HG03565 (cell line): Measurements from ENCODE around the gene C9orf50.
"Not testable (repeated sequence)": the region's sequence is repeated elsewhere in the genome, so short reads cannot be mapped to it uniquely, and the experiment has no call there.

Experiments used
- ATAC-seq: cut with Tn5 transposase; IDR thresholded peaks from one replicate; pipeline ENCODE4 v1.9.1; 2021; ENCODE audit warnings: mild to moderate bottlenecking, moderate library complexity; ENCODE audit not compliant: unreplicated experiment

C9orf50 gene

DNA sequence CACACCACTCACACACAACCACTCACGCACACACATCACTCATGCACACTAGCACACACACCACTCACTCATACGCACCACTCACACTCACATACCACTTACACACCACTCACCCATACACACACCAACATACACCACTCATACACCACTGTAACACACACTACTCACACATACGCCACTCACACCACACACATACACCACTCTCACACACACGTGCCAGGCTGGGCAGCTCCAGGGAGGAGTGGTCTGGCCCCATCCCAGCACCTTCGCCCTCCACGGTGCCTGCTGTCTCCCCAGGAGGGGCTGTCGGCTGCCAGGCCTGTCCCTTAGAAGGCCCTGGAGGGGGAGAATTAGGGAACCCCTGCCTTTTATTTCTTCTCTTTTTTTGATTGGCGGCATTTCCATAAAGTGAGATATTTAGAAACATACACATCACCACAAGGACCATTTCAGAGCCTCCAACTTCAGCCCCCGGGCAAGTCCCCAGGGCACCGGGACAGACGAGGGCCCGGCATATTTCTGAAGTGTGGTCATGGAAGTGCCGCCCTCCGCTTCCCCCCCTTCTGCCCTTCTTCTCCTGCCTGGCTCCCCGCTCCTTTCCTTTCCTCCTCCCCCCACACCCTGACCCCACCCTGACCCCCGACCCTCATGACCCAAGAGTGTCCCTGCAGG lies 27.3 kb upstream of the C9orf50 start:
- ATAC-seq, result no peak

GRCh38 chr9:129647635-129648034 lies 26.7 kb upstream of the C9orf50 start:
- no peak for ATAC-seq

- no peak for ATAC-seq
These were observed 25.8 kb upstream of the C9orf50 start for GRCh38 chr9:129646654-129647053.

- no peak for ATAC-seq
These were observed 25.4 kb upstream of the C9orf50 start for GRCh38 chr9:129646252-129646651.

DNA sequence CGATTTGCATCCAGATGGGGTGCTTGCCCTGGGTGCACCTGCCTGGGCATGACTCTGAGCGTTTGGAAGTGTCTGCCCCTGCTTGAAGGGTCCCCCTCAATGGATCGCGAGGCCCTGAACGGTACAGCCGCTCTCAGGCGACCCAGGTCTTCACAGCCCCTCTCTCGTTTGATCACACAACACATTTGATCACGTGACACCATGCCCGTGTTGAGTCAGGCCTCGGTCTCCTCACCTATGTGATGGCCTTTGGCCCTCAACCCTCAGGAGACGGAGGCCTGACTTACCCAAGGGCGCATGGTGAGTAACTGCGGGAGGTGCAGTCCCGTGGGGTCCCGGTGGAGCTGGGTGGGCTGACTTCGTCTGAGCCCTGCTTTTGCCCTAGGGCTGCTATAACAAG lies 24.0 kb upstream of the C9orf50 start:
- no peak for ATAC-seq

- no peak for ATAC-seq
These were observed 23.5 kb upstream of the C9orf50 start for GRCh38 chr9:129644365-129644764.

- no peak for ATAC-seq
These were observed 22.8 kb upstream of the C9orf50 start for GRCh38 chr9:129643706-129644105.

- ATAC-seq, result peak; percentile 79
These were observed 21.1 kb upstream of the C9orf50 start, which contains the start of gene ASB6 for GRCh38 chr9:129641750-129642585. ASB6 (minus strand) TSS chr9:129642151; CDS start chr9:129641999, 152 bp downstream.

DNA sequence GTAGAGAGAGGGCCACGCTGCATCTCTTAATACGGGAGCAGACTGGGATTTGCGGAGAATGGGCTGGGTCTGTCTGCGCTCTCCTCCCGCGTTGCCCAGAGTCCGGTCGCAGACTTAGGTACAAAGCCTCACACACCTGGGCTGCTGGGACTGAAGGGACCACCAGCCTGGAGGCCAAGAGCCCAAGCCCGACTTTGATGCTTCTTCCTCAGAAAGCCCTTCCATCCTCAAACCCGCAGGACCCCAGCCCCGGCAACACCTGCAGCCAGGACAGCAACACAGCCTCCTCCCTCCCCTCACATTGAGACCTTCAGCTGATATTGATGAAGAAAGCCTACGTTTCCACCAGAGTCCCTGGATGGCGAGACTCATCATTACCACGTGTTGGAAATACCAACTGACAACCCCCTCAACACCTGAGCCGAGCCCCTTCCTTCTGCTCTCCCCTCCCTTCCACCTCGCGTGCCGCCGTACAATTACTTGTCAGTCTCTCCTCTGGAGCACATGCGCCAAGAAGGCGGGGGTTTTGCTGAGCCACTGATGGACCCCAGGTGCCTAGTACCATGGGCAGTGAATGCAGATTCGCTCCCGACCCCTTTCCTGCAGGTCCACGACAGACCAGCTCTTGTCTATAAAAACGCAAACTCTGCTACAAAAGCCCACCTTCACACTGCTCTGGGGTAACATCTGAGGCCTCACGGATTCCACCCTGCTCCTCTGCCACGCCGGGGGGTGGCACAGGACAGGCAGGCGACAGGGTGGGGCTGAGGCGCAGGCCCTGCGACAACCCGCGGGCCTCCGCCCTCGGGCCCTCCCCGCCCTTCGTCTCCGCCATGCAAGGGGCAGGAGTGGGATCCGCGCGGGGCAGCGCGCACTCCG lies 20.2 kb upstream of the C9orf50 start:
- ATAC-seq, result no peak

- no peak for ATAC-seq
These were observed 19.4 kb upstream of the C9orf50 start for GRCh38 chr9:129640086-129640870.

DNA sequence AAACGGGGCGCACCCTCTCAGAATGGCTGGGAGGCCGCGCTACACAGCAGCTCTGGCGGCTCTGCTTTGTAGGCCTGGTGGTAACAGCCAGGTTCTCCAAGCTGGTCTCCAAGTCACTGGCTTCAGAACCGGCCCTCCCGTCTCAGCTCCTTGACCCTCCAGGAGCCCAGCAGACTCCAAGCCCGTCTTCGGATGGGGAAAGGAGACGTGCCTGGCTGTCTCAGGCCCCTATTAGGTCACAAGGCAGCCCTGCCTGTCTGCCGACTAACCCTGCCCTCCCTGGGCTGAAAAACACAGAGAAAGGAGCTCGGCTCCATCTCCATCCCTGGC lies 18.8 kb upstream of the C9orf50 start:
- no peak for ATAC-seq

GRCh38 chr9:129639034-129639630 lies 18.2 kb upstream of the C9orf50 start:
- no peak for ATAC-seq

- ATAC-seq, result no peak
These were observed 17.0 kb upstream of the C9orf50 start for GRCh38 chr9:129637673-129638439.

GRCh38 chr9:129637102-129637501 lies 16.2 kb upstream of the C9orf50 start:
- ATAC-seq, result no peak

DNA sequence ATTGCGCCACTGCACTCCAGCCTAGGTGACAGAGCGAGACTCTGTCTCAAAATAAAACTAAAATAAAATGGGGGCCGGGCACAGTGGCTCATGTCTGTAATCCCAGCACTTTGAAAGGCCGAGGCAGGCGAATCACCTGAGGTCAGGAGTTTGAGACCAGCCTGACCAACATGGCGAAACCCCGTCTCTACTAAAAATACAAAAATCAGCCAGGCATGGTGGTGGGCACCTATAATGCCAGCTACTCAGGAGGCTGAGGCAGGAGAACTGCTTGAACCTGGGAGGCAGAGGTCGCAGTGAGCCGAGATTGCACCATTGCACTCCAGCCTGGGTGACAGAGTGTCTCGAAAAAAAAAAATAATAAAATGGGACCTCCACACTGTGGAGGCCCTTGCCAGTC lies 15.4 kb upstream of the C9orf50 start:
- ATAC-seq, result not testable (repeated sequence)

GRCh38 chr9:129635099-129636065 lies 14.5 kb upstream of the C9orf50 start:
- no peak for ATAC-seq

DNA sequence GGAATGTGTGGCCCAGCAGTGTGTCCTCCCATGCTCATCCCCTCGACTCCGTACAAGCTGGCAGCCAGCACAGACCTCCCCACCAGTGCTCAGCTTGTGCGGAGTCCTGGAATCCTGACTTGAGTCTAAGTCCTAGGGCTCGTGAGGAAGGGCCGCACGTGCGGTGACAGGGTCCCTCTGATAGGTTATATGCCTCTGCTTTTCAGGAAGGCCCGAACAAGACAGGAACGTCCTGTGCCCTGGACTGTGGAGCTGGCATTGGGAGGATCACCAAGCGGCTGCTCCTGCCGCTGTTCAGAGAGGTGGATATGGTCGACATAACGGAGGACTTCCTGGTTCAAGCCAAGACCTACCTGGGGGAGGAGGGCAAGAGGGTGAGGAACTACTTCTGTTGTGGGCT lies 12.9 kb upstream of the C9orf50 start:
- ATAC-seq, result no peak

GRCh38 chr9:129633207-129633606 lies 12.3 kb upstream of the C9orf50 start:
- no peak for ATAC-seq
